ENCODE measurements around the gene FOXJ3.

Gene FOXJ3

DNA sequence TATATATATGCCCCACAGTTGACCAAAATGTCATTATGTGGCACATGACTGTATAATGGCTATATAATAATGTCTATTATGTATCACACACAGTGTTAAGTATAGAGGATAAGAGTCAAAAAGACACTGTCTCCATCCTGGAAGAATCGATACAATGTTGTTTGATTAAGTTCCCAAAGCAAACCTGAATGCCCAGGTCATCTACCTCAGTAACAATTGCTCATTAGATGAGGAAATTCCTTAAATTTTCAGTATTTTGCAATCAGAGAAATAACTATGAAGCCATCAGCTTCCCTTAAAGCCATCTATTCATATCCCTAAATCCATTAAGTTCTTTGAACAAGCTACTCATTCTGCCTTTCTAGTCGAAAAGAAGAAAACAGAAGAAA, 10.0 kb downstream of the FOXJ3 start:
- Histone ChIP-seq H3K36me3 (ENCODE audit: control insufficient read depth, low read length) (peaks cover 13% of the 10 kb centered on the region; the same call in 1 of the 2 replicates), H3K9me3 (ENCODE audit: control insufficient read depth, insufficient read depth, low read length) (no peaks in the 10 kb centered on the region), H3K4me3 (ENCODE audit: low read length) (no peak overlapping the region), H3K4me1 (ENCODE audit: control insufficient read depth, low read length) (peaks cover 12% of the 10 kb centered on the region), H3K9me2 (replicated peaks; ENCODE audit: control insufficient read depth, low read length) (no peaks in the 10 kb centered on the region), H3K27ac (ENCODE audit: low read depth, low read length) (no peak overlapping the region), H4K20me1 (ENCODE audit: control insufficient read depth, insufficient read depth, low read depth, low read length) (peaks cover 25% of the 10 kb centered on the region; the same call in 1 of the 2 replicates), H3K79me2 (ENCODE audit: control insufficient read depth, low read length) (peaks cover 96% of the 10 kb centered on the region), H3K4me2 (ENCODE audit: low read length) (no peak overlapping the region), H3F3A (ENCODE audit: control insufficient read depth, insufficient read depth) (no peaks in the 10 kb centered on the region), H3K27me3 (ENCODE audit: control insufficient read depth, low read length) (no peaks in the 10 kb centered on the region)
- no peak for TF ChIP-seq EZH2phosphoT487 (IDR thresholded peaks at IDR 0.05; ENCODE audit: borderline replicate concordance, low read length)
- TF ChIP-seq, protein P1, sequence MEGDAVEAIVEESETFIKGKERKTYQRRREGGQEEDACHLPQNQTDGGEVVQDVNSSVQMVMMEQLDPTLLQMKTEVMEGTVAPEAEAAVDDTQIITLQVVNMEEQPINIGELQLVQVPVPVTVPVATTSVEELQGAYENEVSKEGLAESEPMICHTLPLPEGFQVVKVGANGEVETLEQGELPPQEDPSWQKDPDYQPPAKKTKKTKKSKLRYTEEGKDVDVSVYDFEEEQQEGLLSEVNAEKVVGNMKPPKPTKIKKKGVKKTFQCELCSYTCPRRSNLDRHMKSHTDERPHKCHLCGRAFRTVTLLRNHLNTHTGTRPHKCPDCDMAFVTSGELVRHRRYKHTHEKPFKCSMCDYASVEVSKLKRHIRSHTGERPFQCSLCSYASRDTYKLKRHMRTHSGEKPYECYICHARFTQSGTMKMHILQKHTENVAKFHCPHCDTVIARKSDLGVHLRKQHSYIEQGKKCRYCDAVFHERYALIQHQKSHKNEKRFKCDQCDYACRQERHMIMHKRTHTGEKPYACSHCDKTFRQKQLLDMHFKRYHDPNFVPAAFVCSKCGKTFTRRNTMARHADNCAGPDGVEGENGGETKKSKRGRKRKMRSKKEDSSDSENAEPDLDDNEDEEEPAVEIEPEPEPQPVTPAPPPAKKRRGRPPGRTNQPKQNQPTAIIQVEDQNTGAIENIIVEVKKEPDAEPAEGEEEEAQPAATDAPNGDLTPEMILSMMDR (IDR thresholded peaks at IDR 0.05; ENCODE audit: low read depth, low read length, poor library complexity, severe bottlenecking) = no peak

DNA sequence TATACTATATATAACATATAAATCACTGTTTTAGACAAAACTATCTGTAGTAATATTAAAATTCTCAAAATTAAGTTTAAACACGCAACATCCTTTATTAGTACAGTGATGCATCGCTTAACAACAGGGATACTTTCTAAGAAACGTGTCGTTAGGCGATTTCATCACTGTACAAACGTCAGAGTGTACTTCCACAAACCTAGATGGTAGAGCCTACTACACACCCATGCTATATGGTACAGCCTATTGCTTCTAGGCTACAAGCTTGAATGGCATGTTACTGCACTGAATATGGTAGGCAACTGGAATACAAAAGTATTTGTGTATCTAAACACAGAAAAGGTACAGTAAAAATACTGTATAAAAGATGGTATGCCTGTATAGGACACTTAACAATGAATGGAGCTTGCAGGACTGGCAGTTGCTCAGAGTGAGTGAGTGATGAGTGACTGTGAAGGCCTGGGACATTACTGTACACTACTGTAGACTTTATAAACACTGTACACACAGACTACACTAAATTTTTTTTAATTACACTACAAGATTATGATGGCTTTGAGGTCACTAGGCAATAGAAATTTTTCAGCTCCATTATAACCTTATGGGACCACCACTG, 10.5 kb downstream of the FOXJ3 start:
- H3K4me2 ChIP-seq (ENCODE audit: low read length) = no peak overlapping the region
- peaks cover 17% of the 10 kb centered on the region for H3K4me1 ChIP-seq (ENCODE audit: control insufficient read depth, low read length)
- H3K9me2 ChIP-seq (replicated peaks; ENCODE audit: control insufficient read depth, low read length) = no peaks in the 10 kb centered on the region
- H4K20me1 ChIP-seq (ENCODE audit: control insufficient read depth, insufficient read depth, low read depth, low read length) = peaks cover 29% of the 10 kb centered on the region; the same call in 1 of the 2 replicates
- H3K4me3 ChIP-seq (ENCODE audit: low read length) = no peak overlapping the region
- H3K27me3 ChIP-seq (ENCODE audit: control insufficient read depth, low read length) = no peaks in the 10 kb centered on the region
- peaks cover 13% of the 10 kb centered on the region for H3K36me3 ChIP-seq (ENCODE audit: control insufficient read depth, low read length)
- H3F3A ChIP-seq (ENCODE audit: control insufficient read depth, insufficient read depth) = no peaks in the 10 kb centered on the region
- H3K9me3 ChIP-seq (ENCODE audit: control insufficient read depth, insufficient read depth, low read length) = no peaks in the 10 kb centered on the region
- H3K79me2 ChIP-seq (ENCODE audit: control insufficient read depth, low read length) = peaks cover 96% of the 10 kb centered on the region
- no peak overlapping the region for H3K27ac ChIP-seq (ENCODE audit: low read depth, low read length)
- no peak for TF ChIP-seq EZH2phosphoT487 (IDR thresholded peaks at IDR 0.05; ENCODE audit: borderline replicate concordance, low read length)
- TF ChIP-seq, protein P1 (IDR thresholded peaks at IDR 0.05; ENCODE audit: low read depth, low read length, poor library complexity, severe bottlenecking) = no peak

DNA sequence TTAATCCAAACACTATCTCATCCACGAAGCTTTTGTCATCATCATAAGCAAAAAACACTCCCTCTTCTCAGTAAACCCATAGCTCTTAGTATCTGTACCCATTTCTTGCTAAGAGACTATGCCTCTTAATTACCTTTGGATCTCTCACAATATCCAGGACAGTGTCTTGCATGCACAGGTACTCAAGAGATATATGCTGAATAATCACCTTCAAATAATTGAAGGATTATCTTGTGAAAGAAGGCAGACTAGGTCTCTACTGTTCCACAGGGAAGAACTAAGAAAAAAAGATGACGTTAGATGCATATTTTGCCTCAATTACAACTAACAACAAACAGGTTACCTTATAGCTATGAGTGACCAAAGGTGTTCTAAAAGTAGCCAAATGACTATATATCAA, 11.5 kb downstream of the FOXJ3 start:
- Histone ChIP-seq H3K4me1 (ENCODE audit: control insufficient read depth, low read length) (peaks cover 19% of the 10 kb centered on the region), H3K79me2 (ENCODE audit: control insufficient read depth, low read length) (peaks cover 96% of the 10 kb centered on the region), H3K4me2 (ENCODE audit: low read length) (no peak overlapping the region), H3K27ac (ENCODE audit: low read depth, low read length) (no peak overlapping the region), H3F3A (ENCODE audit: control insufficient read depth, insufficient read depth) (no peaks in the 10 kb centered on the region), H3K27me3 (ENCODE audit: control insufficient read depth, low read length) (no peaks in the 10 kb centered on the region), H3K4me3 (ENCODE audit: low read length) (no peak overlapping the region), H4K20me1 (ENCODE audit: control insufficient read depth, insufficient read depth, low read depth, low read length) (peaks cover 30% of the 10 kb centered on the region; the same call in 1 of the 2 replicates), H3K36me3 (ENCODE audit: control insufficient read depth, low read length) (peaks cover 20% of the 10 kb centered on the region), H3K9me3 (ENCODE audit: control insufficient read depth, insufficient read depth, low read length) (no peaks in the 10 kb centered on the region), H3K9me2 (replicated peaks; ENCODE audit: control insufficient read depth, low read length) (no peaks in the 10 kb centered on the region)
- no peak for TF ChIP-seq EZH2phosphoT487 (IDR thresholded peaks at IDR 0.05; ENCODE audit: borderline replicate concordance, low read length)
- TF ChIP-seq, protein P1 (IDR thresholded peaks at IDR 0.05; ENCODE audit: low read depth, low read length, poor library complexity, severe bottlenecking) = no peak

Measured in DOHH2 (cell line).